Measurements from ENCODE around the gene TRIM73. TPM values are rescaled to one million over a fixed set of nuclear protein-coding genes. Genes with fewer than 3 reads are reported as not detected.
A peak's percentile ranks its signal among the peaks of the same experiment; 100 is the strongest.
"Not testable (repeated sequence)": the region's sequence is repeated elsewhere in the genome, so short reads cannot be mapped to it uniquely, and the experiment has no call there.

TRIM73 gene
- polyA plus RNA-seq, 1 experiment: 0.39 TPM

- CTCF ChIA-PET; H3K27me3 ChIP-seq (ENCODE audit: control insufficient read depth, insufficient read depth, low read length); H3K4me3 ChIP-seq (ENCODE audit: low read depth, low read length); DNase-seq (ENCODE audit: low read depth); POLR2A ChIA-PET; H3K36me3 ChIP-seq (ENCODE audit: control insufficient read depth, insufficient read depth, low read length): not testable (repeated sequence)
These were observed 24.7 kb downstream of the TRIM73 start for GRCh38 chr7:75420152-75420551.

- H3K36me3 ChIP-seq (ENCODE audit: control insufficient read depth, insufficient read depth, low read length); POLR2A ChIA-PET; H3K27me3 ChIP-seq (ENCODE audit: control insufficient read depth, insufficient read depth, low read length); DNase-seq (ENCODE audit: low read depth); CTCF ChIA-PET; H3K4me3 ChIP-seq (ENCODE audit: low read depth, low read length): not testable (repeated sequence)
These were observed 26.6 kb downstream of the TRIM73 start for GRCh38 chr7:75421798-75422710.

- DNase-seq (ENCODE audit: low read depth); H3K36me3 ChIP-seq (ENCODE audit: control insufficient read depth, insufficient read depth, low read length); POLR2A ChIA-PET; H3K27me3 ChIP-seq (ENCODE audit: control insufficient read depth, insufficient read depth, low read length); H3K4me3 ChIP-seq (ENCODE audit: low read depth, low read length); CTCF ChIA-PET: not testable (repeated sequence)
These were observed 28.1 kb downstream of the TRIM73 start for GRCh38 chr7:75423481-75423880.

- H3K27me3 ChIP-seq (ENCODE audit: control insufficient read depth, insufficient read depth, low read length); CTCF ChIA-PET; H3K4me3 ChIP-seq (ENCODE audit: low read depth, low read length); POLR2A ChIA-PET; DNase-seq (ENCODE audit: low read depth): not testable (repeated sequence)
- H3K36me3 ChIP-seq (ENCODE audit: control insufficient read depth, insufficient read depth, low read length): peaks cover 14% of the 10 kb centered on the region
These were observed 43.6 kb downstream of the TRIM73 start for GRCh38 chr7:75439000-75439399.

- DNase-seq (ENCODE audit: low read depth); H3K27me3 ChIP-seq (ENCODE audit: control insufficient read depth, insufficient read depth, low read length); POLR2A ChIA-PET; CTCF ChIA-PET; H3K36me3 ChIP-seq (ENCODE audit: control insufficient read depth, insufficient read depth, low read length): not testable (repeated sequence)
- peak overlapping the region; percentile 37 for H3K4me3 ChIP-seq (ENCODE audit: low read depth, low read length)
These were observed 46.7 kb downstream of the TRIM73 start for GRCh38 chr7:75442101-75442464.

- POLR2A ChIA-PET; H3K27me3 ChIP-seq (ENCODE audit: control insufficient read depth, insufficient read depth, low read length); H3K36me3 ChIP-seq (ENCODE audit: control insufficient read depth, insufficient read depth, low read length); CTCF ChIA-PET: not testable (repeated sequence)
- peak overlapping the region; percentile 50 for H3K4me3 ChIP-seq (ENCODE audit: low read depth, low read length)
- DNase-seq (ENCODE audit: low read depth): peak; percentile 0
These were observed 47.2 kb downstream of the TRIM73 start for GRCh38 chr7:75442465-75443111.

- H3K27me3 ChIP-seq (ENCODE audit: control insufficient read depth, insufficient read depth, low read length); POLR2A ChIA-PET; H3K36me3 ChIP-seq (ENCODE audit: control insufficient read depth, insufficient read depth, low read length); DNase-seq (ENCODE audit: low read depth); H3K4me3 ChIP-seq (ENCODE audit: low read depth, low read length); CTCF ChIA-PET: not testable (repeated sequence)
These were observed 54.5 kb downstream of the TRIM73 start for GRCh38 chr7:75449946-75450345.

- peak; percentile 35 for TF ChIP-seq CTCF (IDR thresholded peaks at IDR 0.05; ENCODE audit: insufficient read depth, low read depth, low read length)
- POLR2A ChIA-PET; H3K36me3 ChIP-seq (ENCODE audit: control insufficient read depth, insufficient read depth, low read length); H3K27me3 ChIP-seq (ENCODE audit: control insufficient read depth, insufficient read depth, low read length); H3K4me3 ChIP-seq (ENCODE audit: low read depth, low read length); CTCF ChIA-PET; DNase-seq (ENCODE audit: low read depth): not testable (repeated sequence)
These were observed 57.1 kb downstream of the TRIM73 start for GRCh38 chr7:75452494-75452955.

Small RNA genes lying within 50 kb of the gene (small RNA-seq; reads per million reads assigned to genes)
- not detected for gene RF00019 (ENCODE audit: insufficient read length, low read depth, low replicate concordance)

Other genes starting within 250 kb of the TRIM73 start
- gene POM121C, start 90.7 kb downstream of the TRIM73 start, polyA plus RNA-seq (2011; rRNA removed): 7.4 and 7.9 TPM in 2 replicates
- 0.04 TPM in 1 of 2 replicates, not detected in the other for gene SPDYE5, start 96.7 kb downstream of the TRIM73 start, polyA plus RNA-seq (2011; rRNA removed)

All from BJ (cell line).